H9 (cell line): ENCODE measurements around the gene NHS. TPM values are rescaled to one million over a fixed set of nuclear protein-coding genes. Genes with fewer than 3 reads are reported as not detected.

Experiments
- DNase-seq: peaks from one replicate; pipeline ENCODE4 v3.0.0-alpha.2; 2017
- H2AFZ ChIP-seq: one replicate; pipeline ENCODE4 v1.6.1; 2013; ENCODE audit warnings: mild to moderate bottlenecking, low read length, control low read depth, moderate library complexity
- H2AK5ac ChIP-seq: 2 replicates; pipeline ENCODE4 v1.6.1; 2013; ENCODE audit warnings: low read length, control low read depth, mixed read lengths; ENCODE audit not compliant: insufficient read length
- H2BK120ac ChIP-seq: one replicate; pipeline ENCODE4 v1.6.1; 2013; ENCODE audit warnings: low read depth, mild to moderate bottlenecking, low read length, control low read depth, inconsistent platforms; ENCODE audit not compliant: poor library complexity, severe bottlenecking
- H2BK12ac ChIP-seq: 2 replicates; pipeline ENCODE4 v1.6.1; 2013; ENCODE audit warnings: low read length, control low read depth, mixed read lengths, low read depth; ENCODE audit not compliant: insufficient read length
- H2BK15ac ChIP-seq: 2 replicates; pipeline ENCODE4 v1.6.1; 2013; ENCODE audit warnings: low read depth, low read length, control low read depth
- H2BK20ac ChIP-seq: one replicate; pipeline ENCODE4 v1.6.1; 2013; ENCODE audit warnings: low read depth, mild to moderate bottlenecking, low read length, control low read depth, inconsistent platforms; ENCODE audit not compliant: poor library complexity, severe bottlenecking
- H2BK5ac ChIP-seq: 2 replicates; pipeline ENCODE4 v1.6.1; 2013; ENCODE audit warnings: low read length, control low read depth, mixed read lengths; ENCODE audit not compliant: insufficient read length
- H3K14ac ChIP-seq: 2 replicates; pipeline ENCODE4 v1.6.1; 2013; ENCODE audit warnings: low read length, control low read depth; ENCODE audit not compliant: insufficient read depth
- H3K18ac ChIP-seq: 2 replicates; pipeline ENCODE4 v1.6.1; 2013; ENCODE audit warnings: low read depth, mild to moderate bottlenecking, mixed read lengths, low read length, control low read depth; ENCODE audit not compliant: insufficient read length
- H3K23ac ChIP-seq: 2 replicates; pipeline ENCODE4 v1.6.1; 2013; ENCODE audit warnings: low read length, control low read depth, mixed read lengths, low read depth; ENCODE audit not compliant: insufficient read length
- H3K23me2 ChIP-seq: 2 replicates; pipeline ENCODE4 v1.6.1; 2013; ENCODE audit warnings: low read depth, mild to moderate bottlenecking, mixed read lengths, low read length, control low read depth; ENCODE audit not compliant: insufficient read length, poor library complexity, severe bottlenecking
- H3K27ac ChIP-seq: 2 replicates; pipeline ENCODE4 v1.5.1; 2013; ENCODE audit warnings: low read length, control low read depth, mixed read lengths, low read depth; ENCODE audit not compliant: insufficient read length
- H3K27me3 ChIP-seq: 2 replicates; pipeline ENCODE4 v1.6.1; 2013; ENCODE audit warnings: low read length, control low read depth, inconsistent platforms; ENCODE audit not compliant: insufficient read depth
- H3K4ac ChIP-seq: 2 replicates; pipeline ENCODE4 v1.6.1; 2013; ENCODE audit warnings: low read depth, mild to moderate bottlenecking, control low read depth, inconsistent platforms, low read length, moderate library complexity
- H3K4me1 ChIP-seq: 2 replicates; pipeline ENCODE4 v1.6.1; 2013; ENCODE audit warnings: low read length, control low read depth, inconsistent platforms; ENCODE audit not compliant: insufficient read depth
- H3K4me2 ChIP-seq: 2 replicates; pipeline ENCODE4 v1.6.1; 2013; ENCODE audit warnings: low read length, control low read depth, mixed read lengths; ENCODE audit not compliant: insufficient read length, insufficient read depth
- H3K56ac ChIP-seq: 2 replicates; pipeline ENCODE4 v1.6.1; 2013; ENCODE audit warnings: low read depth, mild to moderate bottlenecking, mixed read lengths, low read length, control low read depth; ENCODE audit not compliant: insufficient read length
- H3K79me1 ChIP-seq: 2 replicates; pipeline ENCODE4 v1.6.1; 2013; ENCODE audit warnings: low read depth, mild to moderate bottlenecking, moderate library complexity, low read length, control low read depth, inconsistent platforms; ENCODE audit not compliant: insufficient read depth, poor library complexity, severe bottlenecking
- H3K79me2 ChIP-seq: 2 replicates; pipeline ENCODE4 v1.6.1; 2013; ENCODE audit warnings: low read length, control low read depth, inconsistent platforms; ENCODE audit not compliant: insufficient read depth
- H3K9ac ChIP-seq: 2 replicates; pipeline ENCODE4 v1.6.1; 2013; ENCODE audit warnings: low read length, control low read depth, mixed read lengths; ENCODE audit not compliant: insufficient read length; ENCODE audit errors: extremely low read depth
- H3K9me3 ChIP-seq: one replicate; pipeline ENCODE4 v1.6.1; 2013; ENCODE audit warnings: low read depth, low read length, inconsistent platforms; ENCODE audit not compliant: control insufficient read depth
- H3T11ph ChIP-seq: one replicate; pipeline ENCODE4 v1.6.1; 2013; ENCODE audit warnings: mild to moderate bottlenecking, low read length, control low read depth, inconsistent platforms
- H4K20me1 ChIP-seq: one replicate; pipeline ENCODE4 v1.6.1; 2013; ENCODE audit not compliant: control insufficient read depth, insufficient read length, insufficient read depth
- H4K5ac ChIP-seq: 2 replicates; pipeline ENCODE4 v1.6.1; 2013; ENCODE audit warnings: low read depth, mild to moderate bottlenecking, mixed read lengths, low read length, control low read depth; ENCODE audit not compliant: insufficient read length
- H4K8ac ChIP-seq: replicated peaks from 2 replicates; pipeline ENCODE4 v1.6.1; 2013; ENCODE audit warnings: low read length, control low read depth, mixed read lengths, low read depth; ENCODE audit not compliant: insufficient read length
- H4K91ac ChIP-seq: 2 replicates; pipeline ENCODE4 v1.6.1; 2013; ENCODE audit warnings: low read depth, mild to moderate bottlenecking, moderate library complexity, mixed read lengths, low read length, control low read depth; ENCODE audit not compliant: insufficient read length
- H3K27ac Mint-ChIP-seq, 3 experiments: 2 replicates in 2 of 3; 3 replicates in 1 of 3; pipeline ENCODE4 v1.8.0; 2020 to 2021; ENCODE audit warnings: mixed read lengths in 3 of 3, mild to moderate bottlenecking in 1 of 3, moderate library complexity in 1 of 3
- H3K27me3 Mint-ChIP-seq: 2 replicates; pipeline ENCODE4 v1.8.0; 2021; ENCODE audit warnings: low read depth, mild to moderate bottlenecking, moderate library complexity, mixed read lengths
- H3K36me3 Mint-ChIP-seq, 3 experiments: 2 replicates in 2 of 3; 3 replicates in 1 of 3; pipeline ENCODE4 v1.8.0; 2020 to 2021; ENCODE audit warnings: low read depth in 3 of 3, mixed read lengths in 3 of 3; ENCODE audit not compliant: insufficient read depth in 1 of 3
- H3K4me1 Mint-ChIP-seq, 2 experiments: 2 replicates each; pipeline ENCODE4 v1.8.0; 2020; ENCODE audit warnings: mixed read lengths in 2 of 2
- H3K4me3 Mint-ChIP-seq, 2 experiments: 2 replicates in 1 of 2; 3 replicates in 1 of 2; pipeline ENCODE4 v1.8.0; 2020 to 2021; ENCODE audit warnings: mild to moderate bottlenecking in 2 of 2, mixed read lengths in 2 of 2, moderate library complexity in 1 of 2
- H3K9me3 Mint-ChIP-seq, 2 experiments: 2 replicates in 1 of 2; 3 replicates in 1 of 2; pipeline ENCODE4 v1.8.0; 2020; ENCODE audit warnings: mild to moderate bottlenecking in 2 of 2, mixed read lengths in 2 of 2, moderate library complexity in 1 of 2
- WGBS: extraction: QIAGEN DNeasy Blood & Tissue Kit; methylation state at CpG from one replicate; pipeline ENCODE4 v1.1.7; 2013; ENCODE audit warnings: missing lambda C conversion rate, low lambda C conversion rate, mixed read lengths; ENCODE audit not compliant: insufficient read length; ENCODE audit errors: extremely low coverage; 5-methylcytosine and 5-hydroxymethylcytosine counted together
- total RNA-seq: library from RNA; stranded (reverse); gene quantifications from 2 replicates; pipeline ENCODE4 v1.2.1, GENCODE V29; 2021
- TF ChIP-seq, protein P1 (sequence below): fragments of 200-600 bp; sonication (generic); conservative IDR thresholded peaks from 3 replicates; pipeline ENCODE4 v1.8.0; 2021; ENCODE audit warnings: antibody characterized with exemption, mild to moderate bottlenecking

NHS gene
- total RNA-seq, 1 experiment from 2014 or later, result 8.7 TPM

DNA sequence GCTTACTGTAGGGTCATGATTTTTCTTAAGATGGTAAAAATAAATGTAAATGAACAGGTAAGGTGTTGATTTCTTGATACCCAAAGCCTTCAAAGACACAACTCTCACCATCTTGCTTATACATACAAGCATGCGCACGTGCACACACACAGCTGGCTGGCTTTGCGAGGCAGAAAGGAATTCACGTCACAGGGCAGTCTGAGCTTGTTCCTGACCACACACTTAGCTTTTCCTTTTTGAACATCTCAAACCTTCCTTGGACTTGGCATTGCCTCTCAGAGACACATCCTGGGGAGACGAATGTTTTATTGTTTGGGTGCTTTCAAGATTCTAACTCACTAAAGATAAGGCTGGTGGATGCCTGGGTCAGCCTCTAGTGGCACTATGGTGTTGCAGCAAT is 175.0 kb downstream of the NHS start:
- Histone ChIP-seq H2BK15ac (no peak overlapping the region), H2BK120ac (no peak overlapping the region), H2AK5ac (no peak overlapping the region), H2BK5ac (no peak overlapping the region), H3K9ac (no peak overlapping the region), H2AFZ (no peak overlapping the region), H3K27me3 (no peaks in the 10 kb centered on the region), H3K14ac (no peak overlapping the region), H3K27ac (no peak overlapping the region), H3T11ph (no peak overlapping the region), H3K56ac (no peak overlapping the region), H3K9me3 (no peaks in the 10 kb centered on the region), H3K23ac (no peak overlapping the region), H3K4me1 (peaks cover 8% of the 10 kb centered on the region; the same call in 1 of the 2 replicates), H4K5ac (no peak overlapping the region), H3K79me2 (no peaks in the 10 kb centered on the region), H3K23me2 (no peaks in the 10 kb centered on the region), H3K18ac (no peak overlapping the region), H3K4ac (no peak overlapping the region), H4K91ac (no peak overlapping the region), H3K79me1 (no peaks in the 10 kb centered on the region), H3K4me2 (no peak overlapping the region), H4K20me1 (no peaks in the 10 kb centered on the region), H4K8ac (no peak overlapping the region), H2BK20ac (no peak overlapping the region), H2BK12ac (no peak overlapping the region)
- Mint-ChIP-seq H3K4me3 (0 out of 5 replicates have a peak overlapping the region, but pooled peaks of 1 of the 2 experiments have one; percentile 9), H3K9me3 (no peaks in the 10 kb centered on the region), H3K27ac (peak overlapping the region in 1 of 3 experiments; percentile 80; a peak in 3 of 7 replicates), H3K36me3 (no peaks in the 10 kb centered on the region; a peak in 2 of 7 replicates), H3K27me3 (no peaks in the 10 kb centered on the region; the same call in 1 of the 2 replicates), H3K4me1 (peaks cover 83% of the 10 kb centered on the region in 2 experiments)
- WGBS, result no CpG with 5 or more reads among the region's 5 CpGs
- TF ChIP-seq, protein P1, sequence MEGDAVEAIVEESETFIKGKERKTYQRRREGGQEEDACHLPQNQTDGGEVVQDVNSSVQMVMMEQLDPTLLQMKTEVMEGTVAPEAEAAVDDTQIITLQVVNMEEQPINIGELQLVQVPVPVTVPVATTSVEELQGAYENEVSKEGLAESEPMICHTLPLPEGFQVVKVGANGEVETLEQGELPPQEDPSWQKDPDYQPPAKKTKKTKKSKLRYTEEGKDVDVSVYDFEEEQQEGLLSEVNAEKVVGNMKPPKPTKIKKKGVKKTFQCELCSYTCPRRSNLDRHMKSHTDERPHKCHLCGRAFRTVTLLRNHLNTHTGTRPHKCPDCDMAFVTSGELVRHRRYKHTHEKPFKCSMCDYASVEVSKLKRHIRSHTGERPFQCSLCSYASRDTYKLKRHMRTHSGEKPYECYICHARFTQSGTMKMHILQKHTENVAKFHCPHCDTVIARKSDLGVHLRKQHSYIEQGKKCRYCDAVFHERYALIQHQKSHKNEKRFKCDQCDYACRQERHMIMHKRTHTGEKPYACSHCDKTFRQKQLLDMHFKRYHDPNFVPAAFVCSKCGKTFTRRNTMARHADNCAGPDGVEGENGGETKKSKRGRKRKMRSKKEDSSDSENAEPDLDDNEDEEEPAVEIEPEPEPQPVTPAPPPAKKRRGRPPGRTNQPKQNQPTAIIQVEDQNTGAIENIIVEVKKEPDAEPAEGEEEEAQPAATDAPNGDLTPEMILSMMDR, result peak; percentile 39; the same call in 2 of the 3 replicates
- no peak for DNase-seq
